Dedifferentiated amniotic fluid mesenchymal stem cell (primary cell): Measurements from ENCODE around the gene NARS2.

Experiments used
- DNase-seq: peaks from one replicate; pipeline ENCODE4 v3.0.0-alpha.2; 2016; ENCODE audit errors: extremely low spot score

NARS2 gene

DNA sequence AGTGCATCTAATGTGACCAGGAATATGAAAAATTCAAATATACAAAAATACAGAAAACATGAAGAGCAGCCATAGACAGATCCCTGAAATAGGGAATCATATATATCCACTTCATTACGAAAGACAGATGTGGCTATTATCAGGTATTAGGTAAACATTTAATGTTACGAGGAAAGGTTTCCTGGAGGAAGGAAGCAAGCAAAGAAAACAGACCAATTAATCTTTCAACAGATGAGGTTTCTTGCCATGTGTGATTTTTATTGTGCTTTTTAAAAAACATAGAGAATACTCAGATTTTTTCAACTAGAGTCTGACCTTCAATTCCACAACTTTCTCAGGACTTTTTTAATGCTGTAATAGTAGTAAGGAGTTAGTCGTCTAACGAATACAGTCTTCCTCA, 132.7 kb downstream of the NARS2 start:
- DNase-seq = no peak

DNA sequence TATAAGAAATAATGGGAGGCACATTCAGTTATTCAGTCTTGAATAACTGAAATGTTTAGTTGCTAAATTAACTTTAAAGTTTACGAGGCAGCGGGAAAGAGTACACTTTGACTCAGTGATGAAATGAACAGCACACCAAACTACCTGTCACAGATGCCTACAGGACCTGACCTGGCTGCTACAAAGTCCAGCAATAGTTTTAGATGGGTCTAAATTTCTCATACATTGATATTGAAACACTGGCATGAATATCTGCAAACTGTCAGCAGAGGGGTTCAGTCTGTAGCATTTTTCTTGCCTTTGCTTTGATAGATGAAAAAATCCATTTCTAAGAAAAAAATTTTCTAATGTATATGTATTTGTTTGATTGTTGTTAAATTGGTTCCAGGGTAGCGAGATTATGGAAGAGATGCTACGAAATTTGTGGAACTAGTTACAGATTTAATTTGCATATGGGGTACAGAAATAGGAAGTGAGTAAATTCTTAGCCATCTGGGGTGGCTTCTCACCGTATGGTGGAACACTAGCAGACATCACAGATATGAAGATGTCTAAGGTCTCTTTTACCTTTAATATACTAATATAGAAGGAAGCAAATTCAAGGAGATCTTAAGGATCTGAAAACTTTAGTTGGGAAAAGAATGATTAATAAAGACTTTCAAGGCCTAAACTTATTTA, 136.2 kb downstream of the NARS2 start:
- no peak for DNase-seq

DNA sequence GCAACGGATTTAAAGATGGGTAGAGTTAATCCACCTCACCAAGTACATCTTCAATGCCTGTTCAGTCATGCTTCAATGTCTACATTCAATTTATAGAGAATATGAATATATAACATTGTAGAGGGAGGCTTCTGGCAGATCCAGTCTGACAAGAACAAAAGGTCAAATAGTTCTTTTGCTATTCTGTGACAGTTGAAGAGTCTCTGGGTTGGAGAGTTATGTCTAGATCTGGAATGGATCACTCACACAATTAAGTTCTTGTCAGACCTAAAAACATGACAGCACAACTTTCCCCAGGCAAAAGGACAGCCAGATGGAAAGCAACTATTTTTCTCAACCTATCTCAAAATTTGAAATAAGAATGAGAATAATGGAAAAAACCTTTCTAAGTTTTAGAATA, 141.7 kb downstream of the NARS2 start:
- DNase-seq = no peak

DNA sequence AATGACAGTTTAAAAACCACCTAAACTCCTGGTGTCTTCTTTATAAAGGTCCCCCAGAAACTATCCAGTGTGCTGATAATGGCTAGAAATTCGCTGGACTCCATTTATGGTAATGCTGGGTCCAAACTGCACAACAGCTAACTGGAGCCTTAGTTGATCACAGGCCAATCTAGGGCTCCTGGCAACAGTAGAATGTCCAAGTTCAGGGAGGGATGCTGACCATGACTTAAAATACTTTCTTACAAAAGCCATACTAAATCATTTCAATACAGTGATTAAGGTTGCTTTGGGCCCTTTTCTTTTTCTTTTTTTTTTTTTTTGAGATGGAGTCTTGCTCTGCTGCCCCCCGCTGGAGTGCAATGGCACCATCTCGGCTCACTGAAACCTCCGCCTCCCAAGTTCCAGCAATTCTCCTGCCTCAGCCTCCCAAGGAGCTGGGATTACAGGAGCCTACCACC, 142.6 kb downstream of the NARS2 start:
- DNase-seq = no peak

DNA sequence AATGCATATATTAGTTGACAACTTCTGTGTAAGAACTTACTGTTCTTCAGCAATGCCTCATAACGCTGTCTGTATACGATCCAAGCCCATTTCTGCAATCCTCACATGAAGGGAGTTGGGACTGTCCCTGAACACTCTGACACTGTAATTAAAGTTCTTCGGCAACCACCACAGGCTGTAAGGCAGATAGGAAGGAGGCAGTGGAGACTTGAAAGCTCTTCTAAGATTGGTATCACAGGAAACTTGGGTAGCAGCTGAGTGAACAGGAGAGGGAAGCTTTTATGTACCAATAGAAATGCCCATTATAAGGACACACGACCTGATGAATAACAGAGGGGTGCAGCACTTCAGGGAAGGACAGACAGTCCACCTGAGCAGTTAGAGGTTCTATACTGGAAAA, 145.0 kb downstream of the NARS2 start:
- DNase-seq = no peak

DNA sequence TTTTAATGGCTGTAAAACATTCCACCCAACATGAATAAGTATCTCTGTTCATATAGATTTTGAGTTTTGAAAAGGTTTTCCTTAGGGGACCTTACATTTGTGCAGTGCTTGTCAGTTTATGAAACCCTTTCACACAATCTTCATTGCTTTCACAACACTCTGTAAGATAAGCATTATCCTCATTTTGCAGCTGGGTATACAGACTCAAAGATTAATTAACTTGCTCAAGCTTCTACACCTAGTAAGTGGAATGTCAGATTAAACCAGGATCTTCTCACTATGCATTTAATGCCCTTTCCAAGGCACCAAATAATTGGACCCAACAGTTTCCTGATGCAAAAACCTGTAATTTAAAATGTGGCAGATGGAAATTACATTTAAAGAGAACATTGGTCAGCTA, 145.5 kb downstream of the NARS2 start:
- no peak for DNase-seq

DNA sequence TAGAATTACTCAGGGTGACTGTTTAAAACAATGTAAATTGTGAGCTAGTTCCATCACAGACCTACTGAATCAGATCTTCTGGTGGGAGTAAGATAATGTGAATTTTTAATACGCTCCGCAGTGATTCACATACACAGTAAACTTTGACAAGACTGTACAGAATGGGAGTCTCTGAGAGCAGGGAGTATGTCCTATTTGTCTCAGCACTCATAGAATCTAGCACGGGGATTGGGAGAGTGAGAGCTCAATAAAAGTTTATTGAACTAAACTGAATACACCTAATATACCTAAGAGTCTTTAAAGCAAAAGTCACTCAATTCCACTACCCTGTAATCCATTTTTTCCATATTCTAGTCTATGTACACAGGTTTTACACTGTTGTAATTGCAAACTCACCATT, 145.9 kb downstream of the NARS2 start:
- no peak for DNase-seq

DNA sequence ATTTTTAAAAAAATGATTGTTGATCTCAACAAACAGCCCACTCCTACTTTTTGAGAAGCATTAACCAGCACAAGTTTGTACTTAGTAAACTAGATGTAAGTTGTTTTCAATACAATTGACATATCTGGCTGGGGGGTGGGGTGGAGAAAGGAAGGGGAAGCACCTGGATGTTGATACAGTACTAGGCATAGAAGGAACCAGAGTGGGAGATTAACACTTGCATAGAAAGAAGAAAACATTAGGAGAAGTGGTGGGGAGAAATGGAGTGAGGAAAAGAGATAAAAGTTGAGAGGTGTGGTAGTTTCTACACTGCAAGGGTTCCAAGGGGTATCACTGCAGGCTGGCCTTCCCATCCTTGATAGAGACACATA, 146.4 kb downstream of the NARS2 start:
- no peak for DNase-seq

DNA sequence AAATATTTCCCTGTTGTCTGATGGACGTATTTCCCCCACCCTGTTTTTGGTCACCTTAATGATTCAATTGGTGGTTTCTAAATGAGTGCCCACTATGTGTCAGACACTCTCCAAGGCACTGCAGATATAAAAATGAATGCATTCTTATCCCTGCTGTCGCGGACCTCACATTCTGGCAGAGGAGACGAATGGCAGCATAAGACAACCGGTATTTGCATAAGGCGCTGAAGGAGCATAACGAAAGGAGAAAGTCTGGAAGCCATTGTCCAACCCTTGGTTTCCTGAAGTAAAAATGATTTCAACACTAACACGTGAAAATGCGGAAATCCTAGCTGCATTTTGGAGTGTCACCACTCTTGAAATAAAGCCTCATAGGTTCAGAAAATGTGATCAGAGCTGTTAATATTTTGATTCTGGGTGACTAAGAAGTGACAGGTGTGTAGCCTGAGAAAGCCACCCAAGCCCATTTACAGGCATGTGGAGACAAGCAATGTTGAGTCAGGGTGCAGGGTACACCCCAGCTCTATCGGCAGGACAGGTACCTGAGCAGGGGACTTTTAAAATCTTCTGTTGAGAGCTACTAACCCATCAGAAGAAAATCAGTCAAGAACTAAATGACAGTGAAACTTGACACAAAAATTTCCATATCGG, 146.9 kb downstream of the NARS2 start:
- DNase-seq = no peak

DNA sequence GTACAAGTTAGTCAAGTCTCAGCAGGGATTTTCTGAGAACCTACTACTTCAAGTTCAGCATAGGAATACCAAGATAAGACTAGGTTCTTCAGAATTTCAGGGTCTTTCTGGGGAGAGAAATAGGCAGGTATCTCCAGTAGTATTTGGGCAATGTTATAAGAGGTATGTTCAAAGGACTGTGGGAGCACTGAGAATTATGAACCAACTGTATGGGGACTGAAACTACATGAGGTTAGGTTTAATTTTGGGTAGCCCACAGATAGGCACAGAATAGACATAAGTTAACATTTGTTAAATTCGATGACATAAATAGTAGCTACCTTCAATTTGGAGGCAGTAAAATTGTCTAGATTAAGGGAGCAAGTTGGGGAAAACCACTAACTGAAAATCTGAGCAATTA, 147.8 kb downstream of the NARS2 start:
- DNase-seq = no peak

DNA sequence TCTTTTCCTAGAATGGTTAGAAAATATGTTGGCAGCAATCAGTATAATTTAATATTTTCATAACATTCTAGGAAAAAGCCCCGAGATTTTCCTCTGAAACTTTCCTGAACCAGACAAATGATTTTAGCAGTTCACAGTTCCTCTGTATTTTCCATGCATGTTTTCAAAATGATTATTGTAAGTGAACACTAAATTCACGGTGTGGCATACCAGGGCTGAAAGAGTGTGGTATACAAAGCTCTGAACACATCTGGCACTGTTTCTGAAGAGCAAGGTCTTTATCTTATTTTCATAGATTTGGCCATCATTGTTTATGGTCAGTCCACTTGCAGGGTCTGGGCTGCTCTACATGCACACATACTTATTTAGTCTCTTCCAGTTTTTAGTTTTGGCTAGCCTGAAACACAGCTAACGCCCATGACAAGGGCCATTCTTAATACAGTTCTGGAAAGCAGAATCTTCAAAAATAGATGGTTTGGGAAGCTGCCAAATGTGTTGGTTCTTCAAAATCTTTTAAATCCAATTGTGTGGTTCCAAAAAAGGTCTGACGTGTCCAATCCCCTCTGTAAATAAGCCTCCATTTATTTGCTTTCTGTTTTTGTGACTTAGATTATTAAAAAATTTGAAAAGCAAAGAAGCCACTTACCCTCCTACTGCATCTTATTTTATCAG, 149.1 kb downstream of the NARS2 start:
- no peak for DNase-seq

DNA sequence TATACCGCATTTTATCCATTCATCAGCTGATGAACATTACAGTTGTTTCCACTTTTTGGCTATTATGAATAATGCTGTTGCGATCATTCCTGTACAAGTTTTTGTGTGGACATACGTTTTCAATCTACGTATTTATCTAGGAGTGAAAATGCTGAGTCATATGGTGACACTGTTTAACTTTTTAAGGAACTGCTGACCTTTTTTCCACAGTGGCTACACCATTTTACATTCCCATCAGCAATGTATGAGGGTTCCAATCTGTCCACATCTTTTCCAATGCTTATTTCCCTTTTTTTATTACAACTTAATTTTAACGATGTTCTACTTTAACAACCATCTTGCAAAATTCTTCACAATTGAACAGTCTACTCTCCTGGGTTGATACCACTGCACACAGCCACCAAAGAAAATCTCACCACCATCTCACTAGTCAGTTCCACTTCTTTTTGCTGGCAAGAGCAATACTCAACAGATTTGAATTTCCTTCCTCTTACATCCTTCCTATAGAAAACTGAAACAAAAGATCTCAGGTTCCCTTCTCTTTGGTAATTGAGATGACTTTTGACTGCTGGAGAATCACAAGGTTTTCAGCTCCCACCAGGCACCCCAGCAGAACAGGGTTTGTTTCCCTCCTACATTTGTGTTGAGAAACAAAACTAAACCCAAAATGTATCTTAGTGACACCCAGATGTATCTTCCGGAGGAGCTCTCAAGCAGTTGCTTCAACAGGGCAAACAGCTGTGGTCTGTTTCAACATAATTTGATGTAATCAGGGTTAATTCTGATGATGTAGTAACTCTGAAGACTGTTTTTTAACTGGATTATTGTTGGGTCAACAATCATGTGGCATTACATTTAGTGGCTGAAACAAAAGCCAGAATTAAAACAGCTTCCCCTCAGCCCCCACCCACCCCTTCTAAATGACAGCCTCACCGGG, 150.1 kb downstream of the NARS2 start:
- DNase-seq = no peak

DNA sequence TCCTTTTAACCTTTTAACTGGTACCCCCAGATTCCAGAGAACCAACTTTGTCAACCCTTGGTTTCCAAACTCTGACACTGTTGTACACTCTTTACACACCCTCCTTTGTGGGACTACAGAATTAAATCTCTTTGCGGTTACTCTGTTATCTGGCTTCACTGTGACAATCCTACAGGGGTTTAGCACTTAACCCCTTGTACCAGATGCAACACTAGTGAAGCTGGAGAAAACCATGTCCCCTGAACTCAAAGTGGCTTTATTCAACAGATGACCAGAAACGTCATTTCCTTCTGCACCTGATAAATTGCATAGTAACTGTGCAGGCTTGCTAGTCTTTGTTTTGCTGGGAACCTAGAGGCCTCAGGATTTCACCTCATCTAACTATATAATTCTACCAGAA, 151.4 kb downstream of the NARS2 start:
- no peak for DNase-seq

DNA sequence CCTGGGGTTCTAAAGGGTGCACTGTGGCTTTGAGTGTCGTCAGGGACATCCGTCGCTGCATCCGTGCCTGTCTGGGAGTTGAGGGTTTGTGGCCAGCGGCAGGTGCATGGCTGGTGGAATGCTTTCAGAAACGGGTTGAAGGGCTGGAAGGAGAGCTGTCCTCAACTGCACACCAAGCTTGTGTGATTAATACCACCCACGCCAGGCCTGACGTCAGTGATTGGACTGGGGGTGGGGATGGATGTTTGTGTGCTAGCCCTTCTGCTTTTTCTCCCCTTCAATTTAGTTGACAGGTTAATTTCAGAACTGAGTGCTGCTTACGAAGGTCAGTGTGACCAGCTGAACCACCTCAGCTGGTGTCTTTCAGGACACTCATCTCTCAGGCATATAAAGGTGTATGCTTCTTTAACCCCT, 153.9 kb downstream of the NARS2 start:
- DNase-seq = no peak

DNA sequence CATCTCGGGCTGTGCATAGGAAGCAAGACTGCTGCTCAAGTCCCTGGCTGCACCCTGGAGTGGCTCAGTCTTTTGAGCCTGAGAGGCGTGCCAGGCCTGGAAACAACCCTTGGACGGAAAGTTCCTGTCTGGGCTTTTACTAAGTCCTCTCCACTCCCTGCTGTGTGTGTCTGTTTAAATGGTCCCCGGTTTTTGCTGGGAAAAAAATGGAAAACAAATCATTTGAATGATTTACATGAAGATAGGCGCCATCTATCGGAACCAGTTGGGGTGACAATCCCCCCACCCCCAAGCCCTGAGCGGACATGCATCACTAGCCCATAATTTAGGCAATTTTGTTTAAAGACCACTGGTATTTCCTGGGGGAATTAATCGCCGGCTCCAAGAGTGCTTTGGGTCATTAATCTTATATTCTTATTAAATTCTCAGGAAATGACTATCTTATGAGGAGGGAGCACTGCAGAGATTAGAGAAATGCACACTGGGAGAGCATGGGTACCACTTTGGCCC, 154.4 kb downstream of the NARS2 start:
- DNase-seq = peak; percentile 87

DNA sequence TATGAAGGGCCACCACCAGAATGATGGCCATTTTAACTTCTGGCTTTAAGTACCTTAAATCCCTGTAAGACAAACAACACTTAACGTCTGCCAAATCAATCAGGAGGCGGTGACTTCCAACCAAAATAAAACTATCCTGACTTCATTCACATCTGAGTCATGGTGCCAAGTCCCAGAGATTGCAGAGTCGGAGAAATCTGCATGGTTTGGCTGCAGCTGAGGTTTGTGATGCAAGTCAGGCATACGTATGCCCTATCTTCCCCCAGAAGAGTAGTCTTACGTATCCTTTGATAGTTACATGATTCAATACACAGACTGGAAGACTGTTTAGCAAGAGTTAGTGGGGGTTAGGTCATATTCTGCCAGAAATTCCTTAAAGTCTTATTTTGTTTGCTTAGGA, 155.3 kb downstream of the NARS2 start:
- peak; percentile 92 for DNase-seq

DNA sequence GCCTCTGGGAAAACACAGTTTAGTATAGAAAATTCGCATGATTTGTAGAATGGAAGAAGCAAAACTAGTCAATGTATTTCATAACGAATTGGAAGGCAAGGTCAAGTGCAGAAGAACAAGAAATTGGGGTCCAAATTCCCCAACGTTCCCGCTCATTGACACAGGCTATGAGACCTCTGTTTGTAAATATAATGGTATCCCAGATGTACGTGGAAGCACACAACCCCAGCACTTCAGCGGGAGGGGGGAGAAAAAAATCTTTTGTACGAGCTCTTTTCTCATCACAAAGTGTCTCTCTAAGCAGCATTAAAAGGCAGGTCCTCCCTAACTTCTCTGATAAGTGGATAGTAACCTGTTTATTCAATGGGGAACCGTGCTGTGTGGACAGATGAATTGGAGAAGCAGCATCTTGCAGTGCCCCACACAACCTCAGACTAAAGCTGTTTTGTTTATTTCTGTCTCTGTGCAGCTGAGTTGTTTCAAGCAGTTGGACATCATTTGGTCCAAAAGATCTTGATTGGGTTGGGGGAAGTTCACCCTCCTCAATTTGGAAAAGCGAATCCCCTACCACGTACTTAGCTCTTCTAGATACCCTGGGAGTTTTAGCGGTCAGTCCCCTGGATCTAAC, 156.0 kb downstream of the NARS2 start:
- DNase-seq = no peak

DNA sequence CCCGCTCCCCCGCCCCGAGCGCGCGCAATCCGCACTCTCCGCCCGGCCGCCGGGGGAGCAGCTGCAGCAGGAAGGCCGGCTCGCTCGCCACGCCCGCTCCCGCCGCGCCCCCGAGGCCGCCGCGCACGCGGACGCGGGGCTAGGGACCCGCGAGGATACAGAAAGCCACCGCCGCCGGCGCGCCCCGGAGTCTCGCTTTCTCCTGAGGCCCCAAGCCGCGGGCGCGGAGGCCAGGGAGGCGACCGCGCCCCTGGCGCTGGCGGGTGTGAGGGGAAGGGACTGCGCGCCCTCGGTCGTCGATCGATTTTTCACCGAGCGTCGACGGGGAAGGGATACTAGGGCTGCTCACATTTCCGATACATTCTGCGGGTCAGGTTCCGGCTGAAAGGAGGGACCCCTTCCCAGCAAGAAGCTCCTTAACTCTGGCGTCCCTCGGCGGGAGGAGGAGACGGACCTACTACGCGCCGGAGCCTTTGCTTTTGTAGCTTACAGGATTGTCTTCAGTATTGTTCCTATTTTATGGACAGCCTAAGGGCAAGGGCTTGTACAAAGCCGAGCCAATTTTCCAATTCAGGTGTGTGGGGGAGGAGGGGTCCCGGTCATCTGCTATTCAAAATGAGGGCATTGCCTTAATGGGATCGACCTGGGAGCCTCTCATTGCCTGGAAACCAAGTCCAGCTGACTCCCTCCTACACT, 156.6 kb downstream of the NARS2 start:
- DNase-seq = peak; percentile 64

DNA sequence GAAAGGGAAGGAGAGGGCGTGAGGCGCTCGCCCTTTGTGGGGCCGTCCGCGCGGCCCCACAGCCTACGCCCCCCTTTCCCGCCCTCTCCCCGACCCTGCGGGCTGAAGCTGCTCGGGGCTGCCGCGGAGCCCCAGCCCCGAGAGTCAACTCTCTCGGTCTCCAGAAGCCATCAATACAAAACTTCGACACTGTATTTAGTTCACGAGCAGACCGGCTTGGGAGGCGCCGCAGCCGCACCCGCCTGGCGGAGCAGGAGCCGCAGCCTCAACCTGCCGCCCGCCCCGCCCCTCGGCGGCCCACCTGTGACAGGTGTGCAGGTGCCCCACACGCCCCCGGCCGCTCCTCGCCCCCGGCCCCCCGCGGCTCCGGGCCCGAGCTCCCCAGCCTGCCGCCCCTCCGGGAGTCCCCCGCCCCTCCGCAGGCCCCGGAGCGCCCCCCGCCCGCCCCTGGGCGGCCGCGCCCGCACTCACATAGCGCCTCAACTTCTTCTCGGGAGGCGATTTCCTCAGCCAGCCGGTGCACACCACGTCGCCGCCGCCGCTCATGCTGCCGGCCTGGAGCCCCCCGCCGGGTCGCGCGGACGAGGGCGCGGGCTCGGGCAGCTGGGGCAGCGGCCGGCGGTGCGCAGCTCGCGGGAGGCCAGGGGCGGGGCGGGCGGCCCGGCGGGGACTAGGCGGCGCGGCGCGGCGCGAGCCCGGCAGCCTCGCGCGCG, 157.3 kb downstream of the NARS2 start, which contains the start of gene GAB2:
GAB2 (minus strand) TSS at position 646 of the 713 bp plus-strand sequence; CDS start at position 546, 100 bp downstream.
- DNase-seq = no peak
